G401.6 (cell line): Measurements from ENCODE around the gene IL1A.
A peak's percentile ranks its signal among the peaks of the same experiment; 100 is the strongest.

Experiments
- FAIRE-seq: peaks from 2 replicates; lab custom pipeline; 2012; peaks lifted over from hg19 to GRCh38; lab: Jason Lieb, UNC

The IL1A gene

GRCh38 chr2:112792419-112792818 lies 8.1 kb upstream of the IL1A start:
- FAIRE-seq, result no peak

GRCh38 chr2:112791693-112792230 lies 7.5 kb upstream of the IL1A start:
- FAIRE-seq, result no peak

GRCh38 chr2:112791019-112791418 lies 6.7 kb upstream of the IL1A start:
- no peak for FAIRE-seq

DNA sequence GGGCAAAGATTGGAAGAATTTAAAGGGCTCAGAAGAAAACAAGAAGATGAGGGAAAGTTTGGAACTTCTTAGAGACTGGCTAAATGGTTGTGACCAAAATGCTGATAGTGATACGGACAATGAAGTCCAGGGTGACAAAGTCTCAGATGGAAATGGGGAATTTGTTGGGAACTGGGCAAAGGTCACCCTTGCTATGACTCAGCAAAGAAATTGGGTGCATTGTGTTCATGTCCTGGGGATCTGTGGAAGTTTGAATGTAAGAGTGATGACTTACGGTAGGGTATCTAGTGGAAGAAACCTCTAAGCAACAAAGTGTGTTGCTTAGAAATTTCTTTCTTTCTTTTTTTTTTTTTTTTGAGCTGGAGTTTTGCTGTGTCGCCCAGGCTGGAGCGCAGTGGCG lies 6.0 kb upstream of the IL1A start:
- FAIRE-seq, result no peak

DNA sequence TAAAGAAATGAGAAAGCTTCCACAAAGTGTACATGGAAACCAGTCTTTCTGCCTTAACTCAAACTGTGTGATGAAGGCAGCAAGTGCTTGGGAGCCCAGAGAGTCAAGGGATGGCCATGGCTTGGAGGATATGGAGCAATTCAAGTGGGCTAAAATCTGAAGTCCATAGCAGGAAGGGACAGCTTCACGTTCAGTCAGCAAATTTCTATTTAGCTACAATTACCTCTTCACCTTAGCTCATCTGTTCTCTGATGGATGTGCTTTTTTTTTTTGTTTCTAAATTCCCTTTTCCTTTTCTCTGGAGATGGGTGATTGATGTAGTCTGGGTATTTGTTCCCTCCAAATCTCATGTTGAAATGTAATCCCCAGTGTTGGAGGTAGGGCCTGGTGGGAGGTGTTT lies 4.9 kb upstream of the IL1A start:
- FAIRE-seq, result no peak

GRCh38 chr2:112788653-112789052 lies 4.4 kb upstream of the IL1A start:
- no peak for FAIRE-seq

GRCh38 chr2:112787729-112788393 lies 3.6 kb upstream of the IL1A start:
- FAIRE-seq, result no peak

DNA sequence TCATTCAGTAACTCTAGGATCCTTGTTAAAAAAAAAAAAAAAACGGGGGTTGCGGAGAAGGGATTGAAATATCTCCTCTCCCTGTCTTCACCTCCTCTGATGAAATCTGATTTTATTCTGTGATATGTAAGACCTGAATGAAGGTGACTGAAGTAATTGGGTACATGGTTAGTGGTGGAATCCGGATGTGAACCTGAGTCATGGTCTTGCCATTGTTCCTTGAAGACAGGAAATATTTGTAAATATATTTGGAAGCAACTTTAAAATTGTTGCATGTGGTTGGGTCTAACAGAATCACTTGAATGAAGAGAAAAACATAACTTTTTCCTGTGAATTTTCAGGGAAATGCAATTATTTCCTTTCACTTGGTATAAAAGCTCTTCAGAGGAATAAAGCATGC lies 3.0 kb upstream of the IL1A start:
- FAIRE-seq, result no peak

DNA sequence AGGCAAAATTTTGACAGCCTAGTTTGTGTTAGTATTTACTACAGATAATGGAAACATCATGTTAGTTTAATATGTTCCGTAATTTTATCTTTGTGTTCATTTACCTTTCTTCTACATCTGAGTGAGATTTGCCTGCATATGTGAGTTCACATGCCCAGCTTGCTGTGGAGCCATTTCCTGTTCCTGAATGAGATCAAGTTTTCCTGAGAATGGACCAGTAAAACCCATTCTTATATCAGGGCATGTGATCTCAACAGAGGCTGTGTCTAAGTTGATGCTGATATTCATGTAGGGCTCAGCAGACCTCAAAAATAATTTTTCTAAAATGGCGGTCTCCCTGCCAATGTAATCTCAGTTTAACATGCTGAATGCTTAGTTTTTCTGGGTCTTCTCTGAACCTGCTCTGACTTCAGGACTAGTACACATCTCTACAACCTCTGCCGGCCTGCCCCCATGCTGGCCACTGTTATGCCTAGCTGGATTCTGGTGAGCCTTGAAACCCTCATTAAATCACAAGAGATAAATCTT lies 1.0 kb downstream of the IL1A start:
- FAIRE-seq, result no peak

DNA sequence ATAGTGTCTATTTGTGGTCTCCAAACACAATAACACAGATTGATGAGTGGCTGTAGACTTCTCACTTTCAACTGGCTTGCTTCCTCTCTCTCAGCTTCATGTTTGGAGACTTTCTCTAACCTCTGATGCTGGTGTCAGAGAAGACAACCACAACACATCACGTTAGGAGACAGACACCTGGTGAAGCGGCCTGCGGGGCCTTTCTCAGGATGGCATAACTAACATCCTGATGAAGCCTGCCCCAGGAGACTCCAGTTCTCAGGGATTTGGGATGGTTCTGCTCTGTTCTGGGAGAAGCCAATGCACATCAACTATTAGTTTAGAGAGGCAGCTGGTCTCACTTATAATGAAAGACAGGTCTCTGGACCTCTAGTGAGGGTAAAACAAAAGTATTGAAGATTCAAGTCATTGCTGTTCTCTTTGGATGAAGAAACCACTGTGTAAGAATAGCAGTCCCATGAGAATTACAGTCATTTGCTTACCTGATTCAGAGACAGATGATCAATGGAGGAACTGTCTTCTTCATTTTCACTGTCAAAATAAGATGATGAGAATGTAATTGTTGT lies 2.0 kb downstream of the IL1A start:
- FAIRE-seq, result no peak

GRCh38 chr2:112779598-112779997 lies 4.7 kb downstream of the IL1A start:
- FAIRE-seq, result no peak

DNA sequence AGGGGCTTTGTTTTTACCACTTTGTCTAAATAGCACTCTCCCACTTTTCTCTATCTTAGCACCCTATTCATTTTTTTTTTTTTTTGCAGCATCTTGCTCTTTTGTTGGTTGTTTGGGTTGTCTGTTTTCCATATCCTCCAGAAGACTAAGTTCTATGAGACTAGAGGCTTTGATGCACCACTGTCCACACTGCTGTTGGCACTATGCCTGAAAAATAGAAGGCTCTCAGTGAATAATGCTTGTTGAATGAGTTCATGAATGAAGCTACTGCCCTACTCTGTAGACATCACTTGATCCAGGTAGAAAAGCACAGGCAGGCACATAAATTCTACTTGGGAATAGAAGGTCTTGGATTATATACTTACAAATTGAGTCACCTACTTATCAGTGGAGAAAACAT lies 7.3 kb downstream of the IL1A start:
- FAIRE-seq, result no peak

- FAIRE-seq, result no peak
Measured at GRCh38 chr2:112776113-112776512, 8.2 kb downstream of the IL1A start.

GRCh38 chr2:112774536-112775285 lies 9.6 kb downstream of the IL1A start:
- no peak for FAIRE-seq

DNA sequence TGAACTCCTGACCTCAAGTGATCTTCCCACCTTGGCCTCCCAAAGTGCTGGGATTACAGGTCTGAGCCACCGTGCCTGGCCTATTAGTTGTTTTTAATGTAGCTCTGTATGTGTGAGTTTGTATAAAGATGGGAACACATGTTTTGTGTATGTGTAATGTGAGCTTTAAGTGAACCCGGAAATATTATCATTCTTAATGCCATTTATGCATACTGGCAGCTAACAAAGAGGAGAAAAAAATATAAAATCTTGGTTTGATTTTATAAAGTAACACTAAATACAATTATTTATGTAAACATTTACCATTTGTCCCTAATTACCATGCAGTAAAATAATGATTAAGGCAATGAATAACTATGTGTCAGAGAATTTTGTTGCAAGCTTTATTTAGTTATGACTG lies 10.7 kb downstream of the IL1A start:
- no peak for FAIRE-seq

GRCh38 chr2:112772911-112773475 lies 11.3 kb downstream of the IL1A start:
- FAIRE-seq, result no peak

GRCh38 chr2:112772322-112772721 lies 12.0 kb downstream of the IL1A start:
- no peak for FAIRE-seq

DNA sequence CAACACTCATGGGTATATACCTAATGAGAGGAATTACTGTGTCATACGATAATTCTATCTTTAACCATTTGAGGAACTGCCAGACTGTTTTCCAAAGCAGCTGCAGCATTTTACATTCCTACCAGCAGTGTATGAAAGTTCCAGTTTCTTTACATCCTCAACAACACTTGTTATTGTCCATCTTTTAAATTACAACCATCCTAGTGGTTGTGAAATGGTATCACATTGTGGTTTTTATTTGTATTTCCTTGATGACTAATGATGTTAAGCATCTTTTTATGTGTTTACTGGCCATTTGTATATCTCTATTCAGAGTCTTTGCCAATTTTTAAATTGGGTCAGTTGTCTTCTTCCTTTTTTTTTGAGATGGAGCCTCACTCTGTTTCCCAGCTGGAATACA lies 15.9 kb downstream of the IL1A start:
- FAIRE-seq, result no peak

DNA sequence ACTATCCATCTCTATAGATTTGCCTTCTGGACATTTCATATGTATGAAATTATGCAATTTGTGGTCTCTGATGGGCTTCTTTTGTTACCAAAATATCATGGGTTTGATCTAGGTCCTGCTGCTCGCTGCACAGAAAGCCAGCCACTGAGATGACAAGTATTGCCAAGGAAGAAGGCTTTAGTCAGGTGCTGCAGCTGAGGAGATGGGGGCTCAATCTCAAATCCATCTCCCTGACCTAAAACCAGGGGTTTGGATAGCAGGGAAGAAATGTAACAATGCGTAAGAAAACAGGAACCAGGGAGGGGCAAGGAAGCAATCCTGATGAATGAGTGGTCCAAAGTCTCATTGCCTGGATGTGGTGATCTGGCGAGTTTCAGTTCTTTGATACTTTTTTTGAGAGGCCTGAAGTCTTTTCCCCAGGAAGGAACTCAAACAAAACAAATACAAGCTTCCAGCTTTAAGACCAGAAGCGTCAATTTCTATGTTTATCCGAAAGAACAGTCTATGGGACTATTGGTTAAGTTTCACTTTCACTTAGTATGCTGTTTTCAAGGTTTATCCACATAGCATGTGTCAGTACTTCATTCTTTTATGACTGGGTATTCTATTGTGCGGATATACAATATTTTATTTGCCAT lies 16.5 kb downstream of the IL1A start:
- FAIRE-seq, result no peak

- no peak for FAIRE-seq
Measured at GRCh38 chr2:112765251-112765650, 19.0 kb downstream of the IL1A start.

- peak; percentile 98 for FAIRE-seq
Measured at GRCh38 chr2:112764071-112765044, 19.9 kb downstream of the IL1A start, which contains the start of gene CKAP2L. CKAP2L (minus strand) TSS chr2:112764609; CDS start chr2:112764598, 11 bp downstream.
